Right lobe of liver (tissue), 6 donors: ENCODE results near the gene PFN1. TPM values are rescaled to one million over a fixed set of nuclear protein-coding genes. Genes with fewer than 3 reads are reported as not detected.

ENCODE experiments used
- ATAC-seq, 4 donors: fragments of 200-7000 bp; cut with Tn5 transposase; one replicate each; pipeline ENCODE4 v1.9.1; 2020; ENCODE audit warnings: mild to moderate bottlenecking in 4 of 4, moderate library complexity in 4 of 4
- DNase-seq, 3 donors: peaks; one replicate each; pipeline ENCODE4 v3.0.0-alpha.2; 2020
- H3K27ac ChIP-seq, 3 donors: fragments of 200-600 bp; one replicate each; pipeline ENCODE4 v1.8.0; 2022
- H3K27me3 ChIP-seq, 2 donors: fragments of 200-600 bp; one replicate each; pipeline ENCODE4 v1.8.0; 2022
- H3K36me3 ChIP-seq, 4 donors: fragments of 200-600 bp; sonication (generic) in 1 of 4; one replicate each; pipeline versions ENCODE4 v1.5.1 to v1.8.0; 2017 to 2022; ENCODE audit warnings: control low read depth in 1 of 4
- H3K4me1 ChIP-seq, 4 donors: fragments of 200-600 bp; sonication (generic) in 1 of 4; one replicate each; pipeline versions ENCODE4 v1.5.1 to v1.8.0; 2017 to 2022; ENCODE audit warnings: control low read depth in 1 of 4
- H3K4me3 ChIP-seq, 3 donors: fragments of 200-600 bp; one replicate each; pipeline ENCODE4 v1.8.0; 2022
- H3K9me3 ChIP-seq, 4 donors: fragments of 200-600 bp; sonication (generic) in 1 of 4; one replicate each; pipeline versions ENCODE4 v1.5.1 to v1.8.0; 2017 to 2022; ENCODE audit warnings: control low read depth in 1 of 4
- POLR2A ChIP-seq: fragments of 450-650 bp; IDR thresholded peaks from one replicate; pipeline ENCODE4 v1.6.1; 2017; ENCODE audit warnings: antibody characterized with exemption, mild to moderate bottlenecking
- WGBS: methylation state at CpG from one replicate; pipeline ENCODE4 v1.1.6; 2018; ENCODE audit warnings: low coverage, low lambda C conversion rate; ENCODE audit not compliant: insufficient coverage; ENCODE audit errors: missing lambda C conversion rate; 5-methylcytosine and 5-hydroxymethylcytosine counted together
- intact Hi-C, 2 donors: fragments of 100-400 bp; cut with DNase I; formaldehyde crosslinking; loops; one replicate each; pipeline versions ENCODE4 v1.11.2 to v1.14.1; 2022
- long read RNA-seq: library from polyadenylated mRNA; unstranded; transcript quantifications from one replicate; pipeline ENCODE4 v2.0.0, GENCODE V29; 2019
- total RNA-seq, 6 experiments: library from RNA; depleted of rRNA in 2 of 6; stranded (reverse); fragments of >200 nt in 2 of 6; fragmentation: NEBNext Ultra II Directional in 3 of 6; extraction: Animal tissue kit (Norgen Biotek cat#: 25700) in 3 of 6; gene quantifications; one replicate each; pipeline versions ENCODE4 v1.1.0 to v1.2.4, GENCODE V29; 2016 to 2023
- TF ChIP-seq, protein P1 (sequence below), 4 donors: fragments of 200-600 bp in 3 of 4; fragments of 450-650 bp in 1 of 4; IDR thresholded peaks; one replicate each; pipeline versions ENCODE4 v1.5.1 to v1.8.0; 2016 to 2022; ENCODE audit warnings: antibody characterized with exemption in 4 of 4, mild to moderate bottlenecking in 2 of 4
- donor health status: DM: no; HTN: yes; CAD: no.
- donor health status: DM: no; HTN: no; CAD: no.
- donor health status: DM: no; HTN: no; CAD: no.
- donor health status: DM: no; HTN: yes; CAD: no.
- donor health status: DM: no; HTN: yes; CAD: no.

PFN1 gene
- 1,000 to 10,000 TPM in 1 of 6 experiments, 100 to 1,000 TPM in 5; 221 to 1,037 (median 292) TPM for total RNA-seq
- long read RNA-seq, transcript PFN1-201 (3 exons, 1,291 nt) = major isoform, 84 of 85 reads
- long read RNA-seq, partial matches to known transcripts = 0 of 85 reads
- long read RNA-seq, other reads (novel, unspliced or antisense) = 0 of 85 reads

- intact Hi-C loops = no loop called here
- peaks cover 0 to 35% (median 5%) of the 10 kb centered on the region in 4 donors for H3K4me1 ChIP-seq
- WGBS = 0% methylated on average over 9 of the region's 59 CpGs
- DNase-seq = peak; percentile 91 to 95 (median 94)
- peak; percentile 57 to 74 (median 69) for ATAC-seq
- H3K9me3 ChIP-seq = no peaks in the 10 kb centered on the region
- H3K4me3 ChIP-seq = peak within 1 kb of the TSS; percentile 86 to 100 (median 91)
- H3K27ac ChIP-seq = peak within 1 kb of the TSS; percentile 97 to 98 (median 97)
- H3K27me3 ChIP-seq = no peaks in the 10 kb centered on the region
- peak; percentile 97 for TF ChIP-seq POLR2A
- TF ChIP-seq, protein P1, sequence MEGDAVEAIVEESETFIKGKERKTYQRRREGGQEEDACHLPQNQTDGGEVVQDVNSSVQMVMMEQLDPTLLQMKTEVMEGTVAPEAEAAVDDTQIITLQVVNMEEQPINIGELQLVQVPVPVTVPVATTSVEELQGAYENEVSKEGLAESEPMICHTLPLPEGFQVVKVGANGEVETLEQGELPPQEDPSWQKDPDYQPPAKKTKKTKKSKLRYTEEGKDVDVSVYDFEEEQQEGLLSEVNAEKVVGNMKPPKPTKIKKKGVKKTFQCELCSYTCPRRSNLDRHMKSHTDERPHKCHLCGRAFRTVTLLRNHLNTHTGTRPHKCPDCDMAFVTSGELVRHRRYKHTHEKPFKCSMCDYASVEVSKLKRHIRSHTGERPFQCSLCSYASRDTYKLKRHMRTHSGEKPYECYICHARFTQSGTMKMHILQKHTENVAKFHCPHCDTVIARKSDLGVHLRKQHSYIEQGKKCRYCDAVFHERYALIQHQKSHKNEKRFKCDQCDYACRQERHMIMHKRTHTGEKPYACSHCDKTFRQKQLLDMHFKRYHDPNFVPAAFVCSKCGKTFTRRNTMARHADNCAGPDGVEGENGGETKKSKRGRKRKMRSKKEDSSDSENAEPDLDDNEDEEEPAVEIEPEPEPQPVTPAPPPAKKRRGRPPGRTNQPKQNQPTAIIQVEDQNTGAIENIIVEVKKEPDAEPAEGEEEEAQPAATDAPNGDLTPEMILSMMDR (IDR thresholded peaks at IDR 0.05) = no peak
- H3K36me3 ChIP-seq = peaks cover 0 to 26% (median 6%) of the 10 kb centered on the region in 4 donors
Measured at GRCh38 chr17:4948166-4948930, at the start of gene PFN1. Gene PFN1 (minus strand): TSS chr17:4948530. CDS start chr17:4948394, 136 bp downstream.

DNA sequence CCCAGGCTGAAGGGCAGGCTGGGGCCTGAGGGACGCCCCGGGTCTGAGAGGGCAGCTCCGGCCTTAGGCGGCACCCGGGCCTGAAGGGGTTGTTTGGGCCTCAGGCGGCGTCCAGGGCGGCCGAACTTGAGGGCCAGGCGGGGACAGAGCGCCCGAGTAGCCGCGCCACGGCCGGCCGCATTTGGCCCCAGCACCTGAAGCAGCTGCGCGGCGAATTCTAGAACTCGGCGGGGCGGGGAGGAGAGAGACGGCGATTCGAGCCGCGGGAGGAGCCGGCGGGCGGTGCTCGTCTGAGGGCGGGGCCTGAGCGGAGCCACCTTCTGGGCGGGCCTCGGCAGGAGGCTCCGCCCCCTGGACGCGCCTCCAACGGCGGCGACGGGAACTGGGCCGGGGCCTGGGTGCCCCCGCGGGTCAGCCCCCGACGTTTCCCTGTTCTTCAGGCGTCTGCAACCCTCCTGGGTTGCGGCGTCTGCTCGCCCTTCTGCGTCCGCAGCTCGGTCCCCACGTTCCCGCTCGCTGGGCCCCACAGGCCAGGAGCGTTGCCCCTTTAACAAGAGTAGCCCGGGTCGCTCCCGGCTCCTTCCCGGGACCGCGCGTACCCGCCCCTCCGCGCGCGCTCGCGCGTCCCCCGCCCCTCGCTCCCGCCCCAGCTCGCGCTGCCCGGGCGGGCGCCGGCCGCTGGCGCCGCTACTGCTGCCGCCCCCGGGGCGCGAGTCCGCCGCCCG is 49.1 kb upstream of the PFN1 start, which contains the start of the genes INCA1 and KIF1C:
Gene INCA1 (minus strand): TSS at position 221 of the 725 bp plus-strand sequence. CDS start 3,085 bp downstream, outside the sequence.
Gene KIF1C (plus strand): TSS at position 649 of the 725 bp plus-strand sequence. CDS start 2,297 bp downstream, outside the sequence.
- TF ChIP-seq, protein P1 (IDR thresholded peaks at IDR 0.05) = peak in 1 of 4 donors; percentile 28
- TF ChIP-seq POLR2A = peak; percentile 70
- ATAC-seq = peak; percentile 89 to 94 (median 92)
- Histone ChIP-seq H3K27me3 (no peaks in the 10 kb centered on the region), H3K4me1 (peaks cover 0 to 14% (median 6%) of the 10 kb centered on the region in 4 donors), H3K36me3 (peaks cover 2 to 18% (median 9%) of the 10 kb centered on the region in 4 donors), H3K27ac (peak within 1 kb of the TSS; percentile 78 to 84 (median 82)), H3K9me3 (no peaks in the 10 kb centered on the region), H3K4me3 (peak within 1 kb of the TSS; percentile 95 to 99 (median 96))
- intact Hi-C loops = no loop called here
- 0% methylated on average over 4 of the region's 93 CpGs for WGBS
- peak; percentile 97 for DNase-seq

GRCh38 chr17:4994081-4994595 is 45.8 kb upstream of the PFN1 start:
- DNase-seq (no peak), ATAC-seq (no peak)
- Histone ChIP-seq H3K4me3 (no peak overlapping the region), H3K27ac (no peak overlapping the region), H3K9me3 (no peaks in the 10 kb centered on the region), H3K36me3 (no peaks in the 10 kb centered on the region), H3K27me3 (no peaks in the 10 kb centered on the region), H3K4me1 (no peaks in the 10 kb centered on the region)
- TF ChIP-seq, protein P1 (IDR thresholded peaks at IDR 0.05) = no peak
- no peak for TF ChIP-seq POLR2A
- intact Hi-C loops = no loop called here
- WGBS = 89% methylated on average over 6 of the region's 6 CpGs
